Hindlimb muscle (tissue), 1 donor: Measurements from ENCODE around the gene CCDC88A. TPM values are rescaled to one million over a fixed set of nuclear protein-coding genes. Genes with fewer than 3 reads are reported as not detected.
"Not testable (repeated sequence)": the region's sequence is repeated elsewhere in the genome, so short reads cannot be mapped to it uniquely, and the experiment has no call there.

ENCODE experiments used
- DNase-seq: peaks from one replicate; pipeline ENCODE4 v3.0.0-alpha.2; 2013
- polyA plus RNA-seq: library from polyadenylated mRNA; unstranded; fragments of 120-200 nt; gene quantifications from one replicate; pipeline ENCODE4 v1.2.1, GENCODE V29; 2013; ENCODE audit not compliant: insufficient read length

Gene CCDC88A
- 50.7 TPM for polyA plus RNA-seq

GRCh38 chr2:55419679-55420438 lies at the start of gene CCDC88A:
Gene CCDC88A (minus strand): TSS chr2:55419856. CDS start chr2:55419079, 777 bp downstream.
- DNase-seq = peak; percentile 100

GRCh38 chr2:55461679-55462078 lies 42.0 kb upstream of the CCDC88A start:
- no peak for DNase-seq

- DNase-seq = no peak
Measured at GRCh38 chr2:55460562-55460961, 40.9 kb upstream of the CCDC88A start.

GRCh38 chr2:55459714-55460274 lies 40.1 kb upstream of the CCDC88A start:
- no peak for DNase-seq

- DNase-seq = no peak
Measured at GRCh38 chr2:55459279-55459678, 39.6 kb upstream of the CCDC88A start.

GRCh38 chr2:55454121-55454520 lies 34.5 kb upstream of the CCDC88A start:
- DNase-seq = no peak

- DNase-seq = no peak
Measured at GRCh38 chr2:55452879-55453278, 33.2 kb upstream of the CCDC88A start.

GRCh38 chr2:55451699-55452098 lies 32.0 kb upstream of the CCDC88A start:
- DNase-seq = no peak

- not testable (repeated sequence) for DNase-seq
Measured at GRCh38 chr2:55450014-55450413, 30.4 kb upstream of the CCDC88A start.

- DNase-seq = not testable (repeated sequence)
Measured at GRCh38 chr2:55442045-55442760, 22.5 kb upstream of the CCDC88A start.

- DNase-seq = no peak
Measured at GRCh38 chr2:55441280-55441892, 21.7 kb upstream of the CCDC88A start.

- DNase-seq = no peak
Measured at GRCh38 chr2:55439101-55439397, 19.4 kb upstream of the CCDC88A start.

- no peak for DNase-seq
Measured at GRCh38 chr2:55438391-55439100, 18.9 kb upstream of the CCDC88A start.

- no peak for DNase-seq
Measured at GRCh38 chr2:55437515-55438390, 18.1 kb upstream of the CCDC88A start.

- no peak for DNase-seq
Measured at GRCh38 chr2:55431982-55432627, 12.4 kb upstream of the CCDC88A start.

GRCh38 chr2:55430211-55430975 lies 10.7 kb upstream of the CCDC88A start:
- no peak for DNase-seq

GRCh38 chr2:55428258-55428657 lies 8.6 kb upstream of the CCDC88A start:
- no peak for DNase-seq

- DNase-seq = no peak
Measured at GRCh38 chr2:55425431-55425831, 5.8 kb upstream of the CCDC88A start.

GRCh38 chr2:55422876-55423665 lies 3.4 kb upstream of the CCDC88A start:
- no peak for DNase-seq
